ENCODE results near the gene RXYLT1. TPM values are rescaled to one million over a fixed set of nuclear protein-coding genes. Genes with fewer than 3 reads are reported as not detected.

Gene RXYLT1
- total RNA-seq, 1 donor from 2014 or later, result 18.6 TPM

GRCh38 chr12:63804746-63805145, 25.0 kb downstream of the RXYLT1 start:
- Mint-ChIP-seq H3K4me1 (ENCODE audit: unreplicated experiment) (peaks cover 19% of the 10 kb centered on the region), H3K9me3 (ENCODE audit: unreplicated experiment) (no peaks in the 10 kb centered on the region), H3K4me3 (ENCODE audit: unreplicated experiment) (no peak overlapping the region), H3K27ac (ENCODE audit: unreplicated experiment) (peak overlapping the region; percentile 46), H3K27me3 (ENCODE audit: unreplicated experiment) (no peaks in the 10 kb centered on the region), H3K36me3 (ENCODE audit: unreplicated experiment) (peaks cover 5% of the 10 kb centered on the region)
- no peak for TF ChIP-seq CTCF (IDR thresholded peaks at IDR 0.05)
- DNase-seq (ENCODE audit: extremely low spot score, unreplicated experiment), result no peak

- no peak overlapping the region for H3K4me3 Mint-ChIP-seq (ENCODE audit: unreplicated experiment)
- H3K36me3 Mint-ChIP-seq (ENCODE audit: unreplicated experiment), result peaks cover 6% of the 10 kb centered on the region
- no peak overlapping the region for H3K27ac Mint-ChIP-seq (ENCODE audit: unreplicated experiment)
- TF ChIP-seq CTCF (IDR thresholded peaks at IDR 0.05), result no peak
- peaks cover 17% of the 10 kb centered on the region for H3K4me1 Mint-ChIP-seq (ENCODE audit: unreplicated experiment)
- no peaks in the 10 kb centered on the region for H3K27me3 Mint-ChIP-seq (ENCODE audit: unreplicated experiment)
- DNase-seq (ENCODE audit: extremely low spot score, unreplicated experiment), result no peak
- no peaks in the 10 kb centered on the region for H3K9me3 Mint-ChIP-seq (ENCODE audit: unreplicated experiment)
Observed at GRCh38 chr12:63805704-63806672, 26.3 kb downstream of the RXYLT1 start.

- peaks cover 6% of the 10 kb centered on the region for H3K36me3 Mint-ChIP-seq (ENCODE audit: unreplicated experiment)
- H3K9me3 Mint-ChIP-seq (ENCODE audit: unreplicated experiment), result no peaks in the 10 kb centered on the region
- no peak overlapping the region for H3K4me3 Mint-ChIP-seq (ENCODE audit: unreplicated experiment)
- no peaks in the 10 kb centered on the region for H3K27me3 Mint-ChIP-seq (ENCODE audit: unreplicated experiment)
- H3K27ac Mint-ChIP-seq (ENCODE audit: unreplicated experiment), result no peak overlapping the region
- H3K4me1 Mint-ChIP-seq (ENCODE audit: unreplicated experiment), result peaks cover 12% of the 10 kb centered on the region
- DNase-seq (ENCODE audit: extremely low spot score, unreplicated experiment), result no peak
- no peak for TF ChIP-seq CTCF (IDR thresholded peaks at IDR 0.05)
Observed at GRCh38 chr12:63808631-63809030, 28.9 kb downstream of the RXYLT1 start.

- peaks cover 6% of the 10 kb centered on the region for H3K36me3 Mint-ChIP-seq (ENCODE audit: unreplicated experiment)
- H3K4me3 Mint-ChIP-seq (ENCODE audit: unreplicated experiment), result no peak overlapping the region
- DNase-seq (ENCODE audit: extremely low spot score, unreplicated experiment), result no peak
- H3K4me1 Mint-ChIP-seq (ENCODE audit: unreplicated experiment), result peaks cover 19% of the 10 kb centered on the region
- no peak for TF ChIP-seq CTCF (IDR thresholded peaks at IDR 0.05)
- no peak overlapping the region for H3K27ac Mint-ChIP-seq (ENCODE audit: unreplicated experiment)
- no peaks in the 10 kb centered on the region for H3K27me3 Mint-ChIP-seq (ENCODE audit: unreplicated experiment)
- H3K9me3 Mint-ChIP-seq (ENCODE audit: unreplicated experiment), result no peaks in the 10 kb centered on the region
Observed at GRCh38 chr12:63809566-63809965, 29.9 kb downstream of the RXYLT1 start.

GRCh38 chr12:63811334-63811733, 31.6 kb downstream of the RXYLT1 start:
- DNase-seq (ENCODE audit: extremely low spot score, unreplicated experiment), result no peak
- Mint-ChIP-seq H3K36me3 (ENCODE audit: unreplicated experiment) (peaks cover 6% of the 10 kb centered on the region), H3K27me3 (ENCODE audit: unreplicated experiment) (no peaks in the 10 kb centered on the region), H3K4me1 (ENCODE audit: unreplicated experiment) (peaks cover 16% of the 10 kb centered on the region), H3K27ac (ENCODE audit: unreplicated experiment) (no peak overlapping the region), H3K4me3 (ENCODE audit: unreplicated experiment) (no peak overlapping the region), H3K9me3 (ENCODE audit: unreplicated experiment) (no peaks in the 10 kb centered on the region)
- TF ChIP-seq CTCF (IDR thresholded peaks at IDR 0.05), result no peak
